HG03565 (cell line): ENCODE measurements around the gene RTN4R.
"Not testable (repeated sequence)": the region's sequence is repeated elsewhere in the genome, so short reads cannot be mapped to it uniquely, and the experiment has no call there.

Source experiments
- ATAC-seq: cut with Tn5 transposase; IDR thresholded peaks from one replicate; pipeline ENCODE4 v1.9.1; 2021; ENCODE audit warnings: mild to moderate bottlenecking, moderate library complexity; ENCODE audit not compliant: unreplicated experiment

The RTN4R gene

DNA sequence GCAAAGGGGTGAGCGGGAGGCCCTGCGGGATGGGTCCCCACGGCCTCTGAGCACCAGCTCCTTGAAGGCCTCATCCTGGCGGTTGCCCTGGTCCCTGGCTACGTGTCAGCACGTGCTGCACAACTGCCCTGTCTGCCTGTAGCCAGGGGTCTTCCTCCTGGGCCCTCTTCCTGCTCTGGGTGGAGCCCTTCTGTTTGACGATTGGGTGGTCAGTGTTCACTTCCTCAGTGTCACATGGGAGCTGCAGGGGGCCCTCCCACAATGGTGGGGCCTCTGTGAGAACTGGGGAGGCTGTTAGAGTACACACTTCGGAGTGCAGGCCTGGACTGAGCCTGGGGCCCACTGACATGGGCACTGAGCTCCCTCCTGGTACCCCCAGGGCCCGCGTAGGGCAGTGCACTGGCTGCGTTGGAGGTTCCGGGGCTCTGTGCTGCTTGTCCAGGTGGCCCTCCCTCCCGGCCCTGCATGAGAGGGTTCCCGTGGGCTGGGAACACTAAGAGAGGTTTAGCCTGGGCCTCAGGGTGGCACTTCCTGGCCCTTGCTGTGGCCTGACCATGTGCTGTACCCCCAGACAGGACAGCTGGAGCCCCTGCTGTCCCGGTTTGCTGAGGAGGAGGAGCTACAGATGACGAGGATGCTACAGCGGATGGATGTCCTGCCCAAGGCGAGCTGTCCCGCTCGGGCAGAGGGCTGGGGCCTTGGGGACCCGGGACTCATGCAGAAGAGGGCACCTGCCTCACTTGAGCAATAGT is 38.0 kb upstream of the RTN4R start:
- no peak for ATAC-seq

DNA sequence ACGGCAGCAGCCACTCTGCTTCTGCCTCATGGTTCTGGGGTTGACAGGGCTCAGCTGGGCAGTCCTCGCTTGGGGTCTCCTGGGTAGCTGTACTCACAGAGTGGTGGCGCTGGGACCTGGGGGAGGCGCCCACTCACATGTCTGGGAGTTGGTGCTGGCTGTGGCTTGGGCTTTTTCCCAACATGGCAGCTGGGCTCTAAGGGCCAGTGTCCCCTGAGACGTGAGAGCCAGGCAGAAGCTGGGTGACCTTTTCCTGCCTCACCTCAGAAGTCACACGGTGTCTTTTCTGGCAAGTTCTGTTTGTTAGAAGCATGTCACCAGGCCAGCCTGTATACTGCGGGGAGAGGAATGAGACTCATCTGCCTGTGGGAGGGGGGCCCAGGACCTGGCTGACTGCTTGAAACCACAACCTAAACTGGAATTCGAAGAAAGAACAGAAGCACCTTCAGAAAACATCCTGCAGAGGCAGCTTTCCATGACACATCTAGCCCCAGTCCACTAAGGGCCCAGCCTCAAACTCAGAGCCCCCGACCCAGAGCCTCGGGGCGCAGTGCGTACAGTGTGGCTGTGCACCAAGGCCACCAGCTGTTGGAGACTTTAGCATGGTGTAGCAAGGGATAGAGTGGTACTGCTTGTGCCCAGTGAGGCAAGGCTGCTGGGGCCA is 37.2 kb upstream of the RTN4R start:
- not testable (repeated sequence) for ATAC-seq

DNA sequence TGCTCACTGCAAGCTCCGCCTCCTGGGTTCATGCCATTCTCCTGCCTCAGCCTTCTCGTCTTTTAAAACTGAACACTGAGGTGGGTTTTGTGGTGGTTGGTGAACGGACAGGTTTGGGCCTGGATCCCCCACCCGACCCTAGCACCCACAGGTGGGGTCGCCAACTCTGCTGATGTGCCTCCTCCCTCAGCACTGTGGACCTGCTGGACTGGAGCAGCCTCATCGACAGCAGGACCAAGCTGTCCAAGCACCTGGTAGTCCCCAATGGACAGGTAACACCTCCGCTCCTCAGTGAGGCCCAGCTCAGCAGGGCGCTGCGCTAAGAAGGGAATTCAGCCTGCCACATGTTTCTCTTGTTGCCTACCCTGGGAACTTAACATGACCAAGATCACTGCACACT is 36.5 kb upstream of the RTN4R start:
- no peak for ATAC-seq

DNA sequence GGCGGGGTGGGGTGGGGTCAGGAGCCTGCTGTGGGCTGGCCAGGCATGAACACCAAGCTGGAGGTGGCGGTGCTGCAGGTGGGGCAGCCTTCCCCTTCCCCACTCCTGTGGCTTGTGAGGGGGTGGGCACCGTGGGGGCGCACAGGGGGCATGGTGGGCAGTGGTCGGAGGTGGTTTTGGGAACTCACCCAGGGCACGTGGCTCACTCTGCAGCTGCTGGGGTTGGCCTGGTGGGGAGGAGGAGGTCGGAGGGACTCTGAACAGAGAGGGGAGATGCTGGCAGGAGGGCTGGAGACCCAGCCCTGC is 35.1 kb upstream of the RTN4R start:
- ATAC-seq: not testable (repeated sequence)

DNA sequence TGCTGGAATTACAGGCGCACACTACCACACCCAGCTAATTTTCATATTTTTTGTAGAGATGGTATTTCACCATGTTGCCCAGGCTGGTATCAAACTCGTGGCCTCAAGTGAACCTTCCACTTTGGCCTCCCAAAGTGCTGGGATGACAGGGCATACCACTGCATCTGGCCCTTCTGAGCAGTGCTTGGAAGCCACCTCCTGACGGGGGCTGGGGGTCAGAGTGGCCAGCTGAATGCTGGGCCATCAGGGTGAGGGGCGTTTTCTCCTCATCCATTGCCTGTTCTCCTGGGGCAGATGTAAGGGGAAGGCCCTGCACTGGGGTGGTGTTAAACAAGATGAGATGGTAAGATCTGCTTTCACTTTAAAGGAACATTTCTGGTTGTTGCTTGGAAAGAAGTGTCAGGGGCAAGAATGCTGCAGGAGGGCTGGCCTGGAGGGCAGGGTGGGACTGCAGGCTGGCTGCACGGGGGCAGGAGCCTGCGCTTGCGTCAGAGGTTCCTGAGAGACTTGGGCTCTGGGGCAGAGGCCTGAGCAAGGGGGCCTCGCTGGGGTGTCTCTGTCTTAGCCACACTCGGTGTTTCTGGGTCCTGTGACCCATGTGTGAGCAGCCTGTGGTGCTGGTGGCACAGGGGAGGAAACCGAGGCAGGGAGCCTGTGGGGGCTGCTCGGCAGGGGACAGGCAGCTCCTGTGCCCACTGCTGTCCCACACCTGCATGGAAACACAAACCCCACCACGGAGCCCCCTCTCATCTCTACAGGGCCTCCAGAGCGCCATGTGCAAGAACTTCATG is 34.5 kb upstream of the RTN4R start:
- ATAC-seq: no peak

DNA sequence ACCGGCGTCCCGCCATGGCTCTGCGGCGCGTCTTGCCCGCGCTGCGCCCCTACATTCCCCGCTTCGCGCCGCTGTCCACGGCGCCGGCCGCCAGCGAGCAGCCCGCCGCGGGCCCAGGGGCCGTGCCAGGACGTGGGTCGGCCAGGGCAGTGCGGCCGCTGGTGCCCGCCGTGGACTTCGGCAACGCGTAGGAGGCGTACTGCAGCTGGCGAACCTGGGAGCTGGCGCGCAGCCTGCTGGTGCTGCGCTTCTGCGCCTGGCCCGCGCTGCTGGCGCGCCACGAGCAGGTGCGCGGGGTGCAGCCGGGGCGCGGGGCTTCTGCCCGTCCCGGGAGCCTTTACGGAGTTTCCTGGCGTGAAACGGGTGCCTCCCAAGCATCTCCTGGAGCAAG is 31.6 kb upstream of the RTN4R start:
- no peak for ATAC-seq

DNA sequence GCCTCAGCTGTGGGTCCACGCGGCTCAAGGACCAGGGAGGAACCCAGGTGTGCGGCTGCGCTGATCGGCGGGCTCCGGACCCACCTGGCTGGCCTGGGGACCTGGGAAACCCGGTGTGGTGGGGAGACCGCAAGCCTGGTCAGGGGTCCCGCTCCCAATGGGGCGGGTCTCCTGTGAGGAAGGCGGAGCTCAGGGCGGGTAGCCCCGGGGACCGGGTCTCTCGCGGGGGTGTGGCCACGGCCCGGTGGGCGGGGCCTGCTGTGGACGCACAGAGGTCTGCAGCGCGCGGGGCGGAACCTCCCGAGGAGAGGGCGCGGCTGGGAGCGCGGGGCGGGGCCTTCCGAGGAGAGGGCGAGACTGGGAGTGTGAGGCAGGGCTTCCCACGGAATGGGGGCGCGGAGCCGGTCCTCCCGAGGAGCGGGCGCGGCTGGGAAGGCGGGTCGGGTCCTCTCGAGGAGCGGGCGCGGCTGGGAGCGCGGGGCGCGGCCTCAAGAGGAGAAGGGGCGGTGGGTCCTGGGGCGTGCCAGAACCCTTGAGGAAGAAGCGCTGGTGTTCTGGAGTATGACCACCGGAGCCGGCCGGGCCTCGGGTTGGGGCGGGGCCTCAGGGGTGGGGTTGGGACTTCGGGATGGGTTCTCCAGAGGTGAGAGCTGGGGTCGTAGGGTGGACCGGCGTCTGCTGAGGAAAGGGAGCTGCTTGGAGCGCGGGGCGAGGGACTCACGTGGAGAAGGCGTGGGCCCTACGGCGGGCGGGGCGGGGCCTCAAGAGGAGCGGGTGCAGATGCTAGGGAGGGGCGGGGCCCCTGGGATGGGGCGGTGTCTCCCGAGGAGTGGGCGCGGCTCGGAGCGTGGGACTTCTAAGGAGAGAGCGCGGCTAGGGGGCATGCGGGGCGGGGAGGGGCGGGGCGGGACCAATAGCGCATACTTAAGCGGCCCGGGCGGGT is 31.0 kb upstream of the RTN4R start:
- no peak for ATAC-seq

DNA sequence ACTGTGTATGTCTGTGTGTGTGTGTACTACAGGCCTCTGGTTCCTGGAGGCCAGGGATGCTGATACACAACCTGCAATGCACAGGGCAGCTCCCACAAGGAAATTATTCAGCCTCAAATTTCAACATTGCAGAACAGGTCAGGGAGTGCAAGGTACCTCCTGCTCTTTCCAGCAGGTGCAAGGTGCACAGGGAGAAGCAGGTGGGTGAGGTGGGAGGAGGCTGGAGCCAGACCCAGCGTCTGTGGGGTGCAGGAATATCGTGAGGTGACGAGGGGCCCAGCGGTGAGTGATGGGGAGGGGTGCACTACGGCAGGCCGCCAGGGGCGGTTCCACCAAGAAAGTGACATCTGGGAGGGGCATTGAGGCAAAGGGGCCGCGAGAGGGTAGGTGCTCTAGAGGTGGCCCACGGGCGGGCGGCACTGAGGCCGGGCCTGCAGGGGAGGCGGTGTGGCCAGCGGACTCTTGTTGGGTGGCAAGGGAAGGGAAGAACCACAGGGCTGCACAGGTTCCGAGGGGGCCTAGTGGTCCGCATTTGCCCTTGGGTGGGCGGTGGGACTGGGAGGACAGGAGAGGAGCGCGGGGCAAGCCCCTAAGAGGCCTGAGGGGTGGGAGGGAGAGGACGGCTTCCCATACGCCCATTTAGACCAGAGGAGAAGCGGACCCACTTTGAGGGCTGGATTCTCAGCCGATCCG is 30.1 kb upstream of the RTN4R start:
- ATAC-seq: no peak

DNA sequence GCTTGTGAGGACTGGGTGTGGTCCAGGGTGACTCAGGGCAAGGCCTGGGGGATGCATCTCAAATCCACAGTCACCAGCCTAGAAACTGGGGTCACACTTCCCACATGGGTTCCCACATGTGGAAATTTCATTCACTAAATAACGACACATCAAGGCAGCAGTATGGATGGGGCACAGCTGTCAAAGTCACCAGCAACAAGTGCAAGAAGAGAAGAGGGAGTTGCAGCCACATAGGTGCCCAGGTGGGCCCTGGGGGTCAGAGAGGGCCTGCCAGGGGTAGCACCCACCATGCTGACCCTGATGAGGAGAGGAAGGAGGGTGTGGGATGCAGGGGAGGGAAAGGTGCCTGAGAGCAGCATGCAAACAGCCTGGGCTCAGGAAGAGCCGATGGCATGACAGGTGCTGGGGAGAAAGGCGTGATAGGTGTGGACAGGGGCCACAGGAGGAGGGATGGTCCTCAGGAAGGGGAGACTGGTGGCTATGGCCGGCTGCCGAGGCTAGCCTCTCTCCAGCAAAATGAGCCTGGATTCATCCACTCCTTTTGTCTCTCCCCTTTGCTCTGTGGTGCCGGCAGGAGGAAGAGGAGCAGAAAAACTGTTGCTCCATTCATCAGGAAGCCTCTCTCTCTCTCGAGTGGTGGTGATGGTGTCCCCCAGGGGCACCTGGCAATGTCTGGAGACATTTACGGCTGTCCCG is 29.4 kb upstream of the RTN4R start:
- ATAC-seq: no peak

DNA sequence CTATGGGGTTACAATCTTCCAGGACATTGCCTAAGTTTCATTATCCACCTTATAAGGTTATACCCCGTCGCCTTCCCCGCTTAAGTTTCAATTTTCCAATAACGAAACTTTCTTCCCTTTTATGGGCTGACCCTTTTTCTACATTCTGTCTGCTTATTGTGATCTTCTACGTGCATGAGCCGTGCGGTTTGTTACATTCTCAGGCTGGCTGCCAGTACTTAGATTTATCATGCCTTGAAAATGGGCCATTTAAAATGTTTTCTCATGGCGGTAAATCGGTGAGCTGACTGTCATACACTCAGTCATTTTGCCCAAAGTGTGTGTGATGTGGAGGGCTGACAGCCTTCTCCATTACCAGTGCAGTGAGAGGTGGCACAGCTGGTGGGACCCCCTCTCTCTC is 28.5 kb upstream of the RTN4R start:
- ATAC-seq: no peak

DNA sequence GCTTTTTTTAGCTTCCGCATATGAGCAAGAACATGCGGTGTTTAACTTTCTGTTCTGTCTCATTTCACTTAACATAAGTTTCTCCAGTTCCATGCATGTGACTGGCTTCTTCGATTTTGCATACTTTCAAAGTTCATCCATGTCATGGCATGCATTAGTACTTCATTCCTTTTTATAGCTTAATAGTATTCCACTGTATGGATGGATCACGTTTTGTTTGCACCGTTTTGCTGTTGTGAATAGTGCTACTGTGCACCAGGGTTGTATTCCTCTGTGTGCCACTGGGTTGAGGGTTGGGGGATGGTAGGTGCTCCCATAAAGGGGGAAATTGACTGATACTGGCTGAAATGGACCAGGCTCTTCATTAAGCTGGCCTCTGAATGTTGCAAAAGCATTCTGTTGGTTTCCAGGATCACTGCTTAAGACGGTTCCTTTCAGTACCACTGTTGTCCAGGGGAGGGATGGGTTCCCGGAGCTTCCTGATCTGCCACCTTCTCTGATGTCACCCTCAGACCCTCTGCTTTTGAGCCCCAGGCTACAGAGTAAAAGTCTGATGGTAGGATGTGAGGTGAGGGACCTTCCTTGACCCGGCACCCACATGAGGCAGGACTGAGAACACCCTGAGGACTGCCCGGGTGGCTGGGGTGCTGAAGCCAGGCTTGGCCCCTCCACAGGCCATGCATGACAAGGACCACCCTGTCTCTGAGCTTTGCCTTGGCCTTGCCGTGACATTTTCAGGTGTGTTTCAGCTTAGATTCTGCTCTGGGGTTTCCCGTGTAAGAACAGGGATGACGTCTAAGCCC is 27.3 kb upstream of the RTN4R start:
- ATAC-seq: no peak

DNA sequence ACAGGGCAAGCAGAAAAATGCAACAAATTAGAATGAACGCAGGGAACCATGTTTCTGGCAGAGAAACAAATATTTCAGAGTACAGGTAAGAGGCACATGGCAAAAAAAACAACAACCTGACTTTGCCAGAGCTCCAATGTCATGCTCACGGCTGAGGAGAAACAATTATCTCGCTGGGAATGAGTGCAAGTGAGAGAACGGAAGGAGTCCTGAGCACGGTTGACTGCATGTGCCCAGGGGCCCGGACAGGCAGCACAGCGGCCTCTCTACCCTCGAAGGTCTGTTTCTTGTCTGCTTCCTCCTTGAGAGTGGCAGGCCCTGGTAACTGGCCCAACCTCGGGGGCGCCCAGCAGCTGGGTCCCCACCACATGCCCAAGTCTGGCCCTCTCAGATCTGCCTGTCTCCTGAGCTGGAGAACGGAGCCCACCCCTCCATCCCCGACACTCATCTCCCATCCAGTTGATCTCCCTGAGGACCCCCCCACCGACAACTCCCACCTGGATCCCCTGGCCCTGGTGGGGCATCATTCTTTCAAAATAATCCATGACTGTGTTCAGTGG is 24.6 kb upstream of the RTN4R start:
- ATAC-seq: no peak

DNA sequence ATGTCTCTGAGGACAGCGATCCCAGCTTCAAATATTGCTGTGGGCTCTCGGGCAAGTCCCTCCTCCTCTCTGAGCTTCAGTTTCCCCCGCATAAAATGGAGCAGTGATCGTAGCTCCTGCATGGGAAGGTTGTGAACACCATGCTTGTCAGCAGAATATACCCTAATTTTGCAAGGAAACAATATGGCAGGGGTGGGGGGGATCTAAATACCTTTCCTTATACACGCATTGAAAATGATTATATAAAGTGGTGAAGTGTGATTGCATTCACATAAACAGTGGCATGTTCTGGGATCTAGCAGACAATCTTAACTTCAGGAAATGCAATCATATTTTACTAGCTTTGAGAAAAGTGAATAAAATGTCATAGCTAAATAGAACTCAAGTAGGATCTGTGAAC is 24.0 kb upstream of the RTN4R start:
- no peak for ATAC-seq

DNA sequence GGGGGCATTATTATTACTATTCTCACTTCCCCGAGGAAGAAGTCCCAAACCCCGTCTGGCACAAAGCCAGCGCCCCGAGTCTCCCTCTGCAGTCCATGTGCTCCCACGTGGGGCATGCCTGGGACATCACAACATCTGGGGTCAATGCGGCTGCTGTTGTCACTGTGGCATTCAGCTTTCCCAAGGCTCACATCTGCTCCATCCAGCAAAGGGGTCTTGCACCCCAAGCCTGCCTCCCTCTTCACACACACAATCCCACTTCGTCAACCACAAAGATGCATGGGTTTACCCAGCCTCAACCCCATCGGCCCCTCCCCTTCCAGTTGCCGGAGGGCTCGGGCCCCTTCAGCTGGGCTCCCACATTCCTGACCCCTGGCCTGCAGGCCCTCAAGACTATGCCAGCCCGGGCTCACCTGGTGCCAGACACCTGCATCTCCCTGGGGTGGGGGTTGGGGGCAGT is 23.5 kb upstream of the RTN4R start:
- no peak for ATAC-seq

DNA sequence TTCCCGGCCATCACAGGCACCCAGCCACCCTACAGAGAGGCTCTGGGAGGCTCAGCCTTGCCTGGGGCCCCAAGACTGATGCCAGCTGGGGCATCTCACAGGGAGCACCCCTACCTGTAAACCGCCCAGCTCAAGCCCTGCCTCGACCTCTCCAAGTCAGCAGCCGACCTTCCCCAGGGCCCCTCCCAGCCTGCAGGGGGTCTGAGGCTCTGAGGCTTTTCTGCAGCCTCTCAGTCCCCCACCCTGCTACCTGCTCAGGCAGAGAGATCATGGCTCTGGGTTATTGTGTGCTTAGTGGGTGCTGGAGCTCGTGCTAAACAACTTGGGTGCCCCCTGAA is 23.1 kb upstream of the RTN4R start:
- ATAC-seq: no peak

DNA sequence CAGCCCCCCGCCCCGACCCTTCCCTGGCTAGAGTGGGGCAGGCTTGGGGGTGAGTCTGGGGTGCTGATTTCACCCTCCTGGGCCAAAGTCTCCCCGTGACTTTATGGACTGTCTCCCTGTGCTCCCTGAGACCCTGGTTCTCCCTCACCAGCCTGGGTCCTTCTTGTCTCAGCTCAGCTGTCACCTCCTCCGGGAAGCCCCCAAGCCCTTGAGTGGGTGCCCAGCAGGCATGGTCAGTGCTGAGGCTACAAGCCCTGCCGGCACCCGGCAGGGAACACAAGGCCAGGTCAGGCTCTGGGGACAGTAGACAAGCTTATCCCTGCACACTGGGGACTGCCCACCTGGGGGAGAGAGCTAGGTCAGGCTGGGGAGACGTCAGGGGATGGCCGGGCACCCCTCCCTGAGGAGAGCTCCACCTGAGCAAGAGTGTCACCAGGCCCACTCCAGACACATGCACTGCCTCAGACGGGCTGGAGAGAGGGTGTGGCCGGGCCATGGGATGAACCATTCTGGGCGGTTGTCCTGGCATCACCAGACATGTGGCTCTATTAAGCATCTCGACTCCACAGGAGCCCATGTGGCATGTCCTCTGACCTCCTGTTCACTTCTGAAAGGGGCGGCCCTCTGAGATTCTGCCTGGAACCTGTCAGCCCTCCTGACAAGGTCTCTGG is 22.6 kb upstream of the RTN4R start:
- no peak for ATAC-seq

DNA sequence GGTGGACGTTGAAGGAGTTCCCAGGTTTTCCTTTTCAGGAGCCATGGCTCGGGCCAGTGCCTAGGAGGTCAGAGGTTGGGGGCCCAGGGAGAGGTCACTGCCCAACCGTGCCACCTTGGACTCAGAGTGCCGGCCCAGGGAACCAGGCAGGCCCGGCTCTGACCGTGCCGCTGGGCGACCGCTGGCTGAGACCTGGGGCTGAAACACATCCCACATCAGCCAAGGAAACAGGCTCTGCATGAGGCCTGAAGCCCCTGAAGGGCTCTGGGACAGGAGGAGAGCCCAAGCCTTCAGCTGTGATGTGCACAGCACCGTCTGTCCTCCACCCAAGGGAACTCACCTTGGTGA is 21.9 kb upstream of the RTN4R start:
- ATAC-seq: no peak
